NCI-H460 (cell line): Measurements from ENCODE around the gene TAOK2. TPM values are rescaled to one million over a fixed set of nuclear protein-coding genes. Genes with fewer than 3 reads are reported as not detected.

Experiments used
- DNase-seq: peaks from one replicate; pipeline ENCODE4 v3.0.0-alpha.2; 2016; ENCODE audit warnings: low read depth; ENCODE audit errors: extremely low read depth
- total RNA-seq: library from RNA; depleted of rRNA; stranded (reverse); fragments of >200 nt; shearing (Covaris generic); gene quantifications from 2 replicates; pipeline ENCODE4 v1.2.3, GENCODE V29; 2014

TAOK2 gene
- total RNA-seq, 1 experiment from 2014 or later, result 22.0 TPM

DNA sequence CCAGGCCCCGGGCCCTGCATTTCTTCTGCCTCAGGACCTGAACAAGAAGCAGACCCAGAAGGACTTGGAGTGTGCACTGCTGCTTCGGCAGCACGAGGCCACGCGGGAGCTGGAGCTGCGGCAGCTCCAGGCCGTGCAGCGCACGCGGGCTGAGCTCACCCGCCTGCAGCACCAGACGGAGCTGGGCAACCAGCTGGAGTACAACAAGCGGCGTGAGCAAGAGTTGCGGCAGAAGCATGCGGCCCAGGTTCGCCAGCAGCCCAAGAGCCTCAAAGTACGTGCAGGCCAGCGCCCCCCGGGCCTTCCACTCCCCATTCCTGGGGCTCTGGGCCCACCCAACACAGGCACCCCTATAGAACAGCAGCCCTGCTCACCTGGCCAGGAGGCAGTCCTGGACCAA lies 12.6 kb downstream of the TAOK2 start:
- no peak for DNase-seq

DNA sequence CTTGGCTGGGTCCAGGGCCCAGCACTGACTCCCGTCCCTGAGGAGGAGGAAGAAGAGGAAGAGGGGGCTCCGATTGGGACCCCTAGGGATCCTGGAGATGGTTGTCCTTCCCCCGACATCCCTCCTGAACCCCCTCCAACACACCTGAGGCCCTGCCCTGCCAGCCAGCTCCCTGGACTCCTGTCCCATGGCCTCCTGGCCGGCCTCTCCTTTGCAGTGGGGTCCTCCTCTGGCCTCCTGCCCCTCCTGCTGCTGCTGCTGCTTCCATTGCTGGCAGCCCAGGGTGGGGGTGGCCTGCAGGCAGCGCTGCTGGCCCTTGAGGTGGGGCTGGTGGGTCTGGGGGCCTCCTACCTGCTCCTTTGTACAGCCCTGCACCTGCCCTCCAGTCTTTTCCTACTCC lies 13.3 kb downstream of the TAOK2 start:
- no peak for DNase-seq

DNA sequence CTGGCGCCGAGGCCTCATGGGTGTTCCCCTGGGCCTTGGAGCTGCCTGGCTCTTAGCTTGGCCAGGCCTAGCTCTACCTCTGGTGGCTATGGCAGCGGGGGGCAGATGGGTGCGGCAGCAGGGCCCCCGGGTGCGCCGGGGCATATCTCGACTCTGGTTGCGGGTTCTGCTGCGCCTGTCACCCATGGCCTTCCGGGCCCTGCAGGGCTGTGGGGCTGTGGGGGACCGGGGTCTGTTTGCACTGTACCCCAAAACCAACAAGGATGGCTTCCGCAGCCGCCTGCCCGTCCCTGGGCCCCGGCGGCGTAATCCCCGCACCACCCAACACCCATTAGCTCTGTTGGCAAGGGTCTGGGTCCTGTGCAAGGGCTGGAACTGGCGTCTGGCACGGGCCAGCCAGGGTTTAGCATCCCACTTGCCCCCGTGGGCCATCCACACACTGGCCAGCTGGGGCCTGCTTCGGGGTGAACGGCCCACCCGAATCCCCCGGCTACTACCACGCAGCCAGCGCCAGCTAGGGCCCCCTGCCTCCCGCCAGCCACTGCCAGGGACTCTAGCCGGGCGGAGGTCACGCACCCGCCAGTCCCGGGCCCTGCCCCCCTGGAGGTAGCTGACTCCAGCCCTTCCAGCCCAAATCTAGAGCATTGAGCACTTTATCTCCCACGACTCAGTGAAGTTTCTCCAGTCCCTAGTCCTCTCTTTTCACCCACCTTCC lies 13.9 kb downstream of the TAOK2 start:
- no peak for DNase-seq

DNA sequence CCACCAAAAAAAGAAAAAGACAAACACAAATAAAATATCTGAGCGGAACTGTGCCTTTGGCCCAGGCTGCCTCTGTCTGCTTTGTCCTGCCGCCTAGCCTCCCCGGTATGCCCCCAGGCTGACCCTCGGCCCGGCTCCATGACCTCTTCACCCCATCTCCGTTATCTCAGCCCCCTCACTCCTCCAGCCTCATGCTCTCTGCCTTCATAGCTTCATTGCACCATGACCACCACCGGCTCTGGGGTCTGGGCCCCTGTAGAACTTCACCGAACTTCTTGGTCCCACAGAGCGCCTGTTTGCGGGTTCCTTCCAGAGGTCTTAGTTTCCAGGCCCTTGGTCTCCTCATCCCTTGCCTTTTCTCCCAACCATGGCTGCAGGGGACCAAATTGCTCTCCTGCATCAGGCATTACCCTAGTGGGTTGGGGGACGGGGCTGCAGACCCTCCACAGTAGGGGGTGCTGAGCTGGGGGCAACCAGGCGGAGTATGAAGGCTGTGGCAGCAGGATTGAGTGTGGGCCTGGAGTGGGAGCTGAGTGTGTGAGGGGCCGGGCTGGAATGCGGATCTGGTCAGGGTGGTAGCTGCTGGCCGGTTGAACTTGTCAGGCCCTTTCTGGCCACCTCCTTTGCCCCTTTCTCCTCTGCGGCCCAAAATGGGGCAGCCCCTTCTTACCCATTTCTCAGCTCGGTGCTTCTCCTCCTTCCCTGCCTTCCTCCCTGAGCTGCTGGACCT lies 14.8 kb downstream of the TAOK2 start:
- no peak for DNase-seq

DNA sequence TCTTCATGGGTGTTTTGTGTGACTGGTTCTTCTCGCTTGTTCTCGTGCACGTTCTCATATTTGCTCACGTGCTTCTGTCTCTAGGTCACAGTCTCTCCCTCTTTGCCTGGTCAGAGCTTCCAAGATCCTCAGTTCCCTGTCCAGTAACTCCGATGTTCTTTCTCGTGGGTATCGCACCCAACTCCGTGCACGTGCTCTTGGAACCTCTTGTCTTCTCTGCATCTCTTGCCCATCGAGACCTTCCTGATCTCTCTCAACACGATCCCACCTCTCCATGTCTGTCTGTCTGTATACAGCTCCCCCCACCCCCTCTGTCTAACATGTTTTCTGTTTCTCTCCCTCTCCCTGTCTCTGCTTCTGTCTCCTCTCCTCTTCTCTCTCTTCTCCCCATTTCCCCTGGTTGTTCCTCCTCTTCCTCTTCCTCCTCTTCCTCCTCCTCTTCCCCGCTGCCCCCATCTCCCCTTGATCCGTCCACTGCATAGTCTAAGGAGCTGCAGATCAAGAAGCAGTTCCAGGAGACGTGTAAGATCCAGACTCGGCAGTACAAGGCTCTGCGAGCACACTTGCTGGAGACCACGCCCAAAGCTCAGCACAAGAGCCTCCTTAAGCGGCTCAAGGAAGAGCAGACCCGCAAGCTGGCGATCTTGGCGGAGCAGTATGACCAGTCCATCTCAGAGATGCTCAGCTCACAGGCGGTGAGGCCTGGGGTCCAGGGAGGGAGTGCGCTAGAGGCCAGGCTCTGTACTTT lies 15.6 kb downstream of the TAOK2 start:
- DNase-seq, result no peak

DNA sequence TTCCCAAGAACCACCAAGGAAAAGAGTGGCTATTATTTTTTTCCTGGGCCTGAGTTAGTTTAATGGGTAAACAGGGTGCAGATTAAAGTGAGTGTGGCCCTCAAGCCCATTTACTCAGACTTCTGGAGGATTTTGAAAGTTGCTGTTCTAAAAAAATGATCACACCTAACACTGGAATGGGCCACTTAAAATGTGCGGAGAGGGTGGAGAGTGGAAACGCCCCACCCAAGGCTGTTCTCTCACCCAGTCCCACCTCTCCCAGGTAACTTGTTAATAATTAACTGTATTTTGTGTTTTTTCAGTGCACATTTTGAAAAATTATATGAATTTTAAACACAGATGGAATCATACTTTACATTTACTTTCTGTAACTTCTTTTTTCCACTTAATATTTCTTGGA lies 16.4 kb downstream of the TAOK2 start:
- DNase-seq, result no peak

DNA sequence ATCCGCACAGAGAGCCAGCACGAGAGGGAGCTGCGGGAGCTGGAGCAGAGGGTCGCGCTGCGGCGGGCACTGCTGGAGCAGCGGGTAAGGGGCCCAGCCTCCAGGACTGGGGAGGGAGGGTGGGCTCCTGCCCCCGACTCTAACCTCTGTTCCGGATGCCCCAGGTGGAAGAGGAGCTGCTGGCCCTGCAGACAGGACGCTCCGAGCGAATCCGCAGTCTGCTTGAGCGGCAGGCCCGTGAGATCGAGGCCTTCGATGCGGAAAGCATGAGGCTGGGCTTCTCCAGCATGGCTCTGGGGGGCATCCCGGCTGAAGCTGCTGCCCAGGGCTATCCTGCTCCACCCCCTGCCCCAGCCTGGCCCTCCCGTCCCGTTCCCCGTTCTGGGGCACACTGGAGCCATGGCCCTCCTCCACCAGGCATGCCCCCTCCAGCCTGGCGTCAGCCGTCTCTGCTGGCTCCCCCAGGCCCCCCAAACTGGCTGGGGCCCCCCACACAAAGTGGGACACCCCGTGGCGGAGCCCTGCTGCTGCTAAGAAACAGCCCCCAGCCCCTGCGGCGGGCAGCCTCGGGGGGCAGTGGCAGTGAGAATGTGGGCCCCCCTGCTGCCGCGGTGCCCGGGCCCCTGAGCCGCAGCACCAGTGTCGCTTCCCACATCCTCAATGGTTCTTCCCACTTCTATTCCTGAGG lies 17.4 kb downstream of the TAOK2 start:
- no peak for DNase-seq

DNA sequence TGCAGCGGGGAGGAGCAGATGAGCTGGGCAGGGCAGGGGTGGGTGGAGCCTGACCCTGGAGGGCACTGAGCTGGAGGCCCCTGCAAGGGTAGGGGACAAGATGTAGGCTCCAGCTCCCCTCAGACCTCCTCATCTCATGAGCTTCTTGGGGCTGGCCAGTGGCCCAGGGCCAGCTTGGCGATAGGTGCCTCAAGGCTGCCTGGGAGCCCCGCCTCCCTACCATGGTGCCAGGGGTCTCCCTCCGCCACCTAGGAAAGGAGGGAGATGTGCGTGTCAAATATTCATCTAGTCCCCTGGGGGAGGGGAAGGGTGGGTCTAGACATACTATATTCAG lies 17.9 kb downstream of the TAOK2 start:
- no peak for DNase-seq

DNA sequence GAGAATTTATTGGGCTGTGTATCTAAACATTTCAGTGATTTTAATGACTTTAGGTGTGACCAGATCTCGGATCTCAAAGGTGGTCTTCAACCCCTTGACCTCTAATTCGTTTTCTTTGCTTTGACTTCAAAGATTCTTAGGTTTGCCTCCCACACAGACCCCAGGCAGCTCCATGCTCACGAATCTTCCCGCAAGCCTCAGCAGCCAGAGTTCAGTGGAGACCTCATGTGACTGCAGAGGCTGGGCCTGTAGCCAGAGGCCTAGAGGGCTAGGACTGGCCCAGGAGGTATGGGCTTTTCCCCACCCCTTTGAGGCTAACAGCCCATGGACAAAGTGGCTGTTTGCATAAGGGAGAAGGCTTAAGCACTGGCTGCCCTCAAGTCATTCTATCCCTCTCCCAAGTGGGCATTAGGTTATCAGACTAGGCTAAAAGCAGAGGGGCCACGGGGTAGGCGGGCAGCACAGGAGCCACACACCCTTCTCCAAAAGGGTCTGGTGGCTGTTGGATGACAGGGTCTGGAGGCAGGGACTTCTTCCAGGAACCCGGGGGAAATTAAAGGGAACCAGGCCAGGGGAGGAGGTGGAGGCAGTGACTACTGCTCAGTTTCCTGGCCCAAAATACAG lies 18.8 kb downstream of the TAOK2 start:
- no peak for DNase-seq

DNA sequence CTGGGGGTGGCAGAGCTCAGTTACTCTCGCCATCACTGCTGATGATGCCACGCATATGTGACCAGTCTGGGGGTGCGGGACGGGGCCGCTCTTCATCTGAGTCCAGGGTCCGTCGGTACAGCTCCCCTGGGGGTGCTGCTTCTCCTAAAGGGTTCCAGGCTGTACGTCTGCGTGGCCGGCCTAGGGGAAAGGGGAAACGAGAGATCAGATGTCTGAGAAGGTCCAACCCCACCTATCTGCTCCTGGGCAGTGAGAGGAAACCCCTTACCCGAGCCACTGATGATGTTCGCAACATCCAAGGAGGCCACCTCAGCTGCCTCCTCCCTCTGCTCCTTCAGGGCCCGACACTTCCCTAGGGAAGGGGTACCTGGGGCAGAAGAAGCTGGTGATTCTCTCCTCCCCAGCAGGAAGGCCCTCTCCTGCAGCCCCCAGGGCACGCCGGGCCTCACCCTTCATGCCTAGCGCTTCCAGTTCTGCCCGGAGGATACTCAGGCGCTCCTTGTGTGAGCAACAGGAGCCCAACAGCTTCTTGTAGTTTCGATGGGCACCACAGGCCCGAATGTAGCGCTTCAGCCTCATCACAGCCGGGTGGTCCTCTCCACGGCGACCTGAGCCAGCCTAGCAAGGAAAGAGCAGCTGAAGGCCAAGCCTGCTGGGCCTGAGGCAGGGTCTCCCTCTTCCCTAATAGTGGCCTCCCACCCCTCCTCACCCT lies 19.7 kb downstream of the TAOK2 start:
- no peak for DNase-seq

DNA sequence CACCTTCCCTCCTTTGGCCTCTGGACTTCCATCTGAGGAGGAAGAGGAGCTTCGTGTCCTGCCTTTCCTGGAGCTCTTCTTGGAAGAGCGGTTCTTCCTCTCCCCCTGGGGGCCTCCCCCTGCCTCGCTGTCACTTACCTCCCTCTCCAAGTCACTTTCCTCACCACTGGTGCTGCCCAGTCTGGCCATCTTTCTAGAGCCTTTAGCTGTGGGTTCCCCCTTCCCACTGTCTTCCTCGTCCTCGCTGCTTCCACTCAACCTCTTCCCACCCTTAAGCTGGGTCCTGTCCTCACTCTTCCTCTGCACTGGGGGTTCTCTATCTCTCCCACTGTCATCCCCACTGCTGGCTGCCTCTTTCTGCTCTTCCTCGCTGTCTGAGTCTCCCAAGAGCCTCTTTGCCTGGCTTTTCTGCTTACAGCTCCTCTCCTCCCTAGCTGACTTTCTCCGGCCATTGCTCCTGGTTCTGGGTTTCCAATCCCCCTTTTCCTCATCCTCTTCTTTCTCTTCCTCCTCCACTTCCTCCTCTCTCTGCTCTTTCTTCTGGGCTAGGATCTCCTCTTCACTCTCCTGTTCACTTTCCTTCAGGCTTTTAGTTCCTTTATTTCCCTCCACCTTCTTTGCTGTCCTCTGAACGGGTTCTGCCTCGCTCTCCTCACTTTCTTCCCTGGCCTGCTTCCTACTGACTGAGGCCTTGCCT lies 20.4 kb downstream of the TAOK2 start:
- no peak for DNase-seq

DNA sequence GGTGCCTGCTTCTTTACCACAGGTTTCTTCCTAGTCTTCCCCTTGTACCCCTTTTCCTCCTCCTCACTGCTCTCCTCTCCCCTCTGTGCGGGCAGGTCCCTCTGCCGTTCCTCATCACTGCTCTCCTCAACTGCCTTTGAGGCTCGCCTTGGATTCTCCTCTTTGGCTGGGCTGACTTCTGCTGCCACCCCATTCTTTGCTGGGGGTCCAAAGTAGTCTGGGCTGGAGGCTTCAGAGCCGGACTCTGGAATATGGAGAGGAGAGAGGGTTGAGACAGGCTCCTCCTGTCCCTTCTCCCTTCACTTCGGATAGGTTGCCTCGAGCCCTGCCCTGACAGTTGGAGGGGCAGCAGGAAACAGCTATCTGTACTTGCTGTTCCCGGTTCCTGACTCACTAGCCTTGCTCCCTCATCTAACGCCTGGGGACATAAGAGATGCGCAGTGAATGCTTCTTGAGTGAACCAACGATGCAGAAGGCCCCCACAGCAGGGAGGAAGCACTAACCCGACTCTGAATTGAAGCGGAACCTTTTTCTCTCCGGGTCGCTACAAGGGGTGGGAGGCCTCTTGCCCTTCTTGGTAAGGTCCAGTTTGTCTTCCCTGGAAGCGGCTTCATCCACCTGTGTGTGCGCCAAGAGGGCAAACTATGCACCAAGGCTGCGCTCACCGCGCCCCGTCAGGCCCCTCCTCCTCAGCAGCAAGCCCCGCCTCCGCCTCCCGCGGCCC lies 21.1 kb downstream of the TAOK2 start:
- no peak for DNase-seq

DNA sequence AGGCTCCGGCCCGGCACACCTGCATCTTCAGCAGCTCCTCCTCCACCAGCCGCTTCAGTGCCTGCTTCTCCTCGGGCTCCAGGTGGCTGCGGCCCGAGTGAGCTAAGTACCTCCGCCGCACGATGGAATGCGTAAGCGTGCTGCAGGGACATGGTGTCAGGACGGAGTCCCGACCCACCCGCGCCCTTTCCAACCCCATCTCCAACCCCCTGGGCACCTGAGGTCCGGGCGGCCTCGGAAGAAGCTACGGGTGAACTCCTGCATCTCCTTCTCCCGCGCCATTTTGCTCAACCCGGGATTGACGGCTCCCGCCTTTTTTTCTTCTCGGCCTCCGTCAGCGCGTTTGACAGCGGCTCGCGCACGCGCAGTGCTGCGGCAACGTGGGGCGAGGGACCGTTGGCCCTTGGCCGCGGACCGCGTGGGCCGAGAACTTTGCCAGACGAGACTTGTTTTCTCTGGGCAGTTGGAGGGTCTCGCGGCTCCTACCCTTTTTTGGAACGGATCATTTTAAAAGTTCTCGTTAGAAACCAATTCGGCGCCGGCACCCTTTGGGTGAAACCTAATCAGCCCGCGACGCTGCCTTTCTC lies 21.7 kb downstream of the TAOK2 start, which contains the start of gene HIRIP3:
Gene HIRIP3 (minus strand): TSS at position 294 of the 587 bp plus-strand sequence. CDS start 12 bp downstream, at position 282.
- DNase-seq, result peak; percentile 78

DNA sequence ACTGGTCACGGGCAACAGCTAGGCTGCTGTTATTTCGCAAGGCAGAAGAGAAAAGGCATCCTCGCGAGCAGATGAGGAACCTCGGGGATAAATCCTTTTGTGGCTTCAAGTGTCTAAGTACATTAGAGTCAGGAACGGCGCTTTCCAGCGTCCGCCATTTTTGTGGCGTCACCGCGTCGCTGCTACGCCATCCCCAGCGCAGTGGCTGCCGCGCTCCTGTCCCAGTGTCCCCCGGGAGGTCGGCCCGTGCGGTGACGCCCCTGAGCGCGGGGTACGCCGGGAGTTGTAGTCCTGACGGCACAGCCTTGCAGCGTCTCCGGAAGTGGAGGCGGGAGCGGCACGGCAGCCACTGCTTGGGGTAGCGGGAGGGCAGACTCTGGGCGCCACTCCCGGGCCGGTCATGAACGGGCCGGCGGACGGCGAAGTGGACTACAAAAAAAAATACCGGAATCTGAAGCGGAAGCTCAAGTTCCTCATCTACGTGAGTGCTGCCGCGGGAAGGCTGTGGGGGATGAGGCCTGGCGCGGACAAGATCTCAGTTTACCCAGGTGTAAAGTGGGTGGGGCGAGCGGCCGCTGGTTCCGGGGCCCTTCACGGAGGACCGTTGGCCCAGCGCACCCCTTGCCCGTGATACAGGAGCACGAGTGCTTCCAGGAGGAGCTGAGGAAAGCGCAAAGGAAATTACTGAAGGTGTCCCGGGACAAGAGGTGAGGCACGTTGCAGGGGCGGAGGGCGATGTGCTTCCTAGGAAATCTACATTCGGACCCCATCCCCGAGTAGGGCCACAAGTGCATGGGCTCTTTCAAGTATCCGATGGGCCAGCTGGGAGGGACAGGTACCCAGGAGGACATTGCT lies 22.5 kb downstream of the TAOK2 start, which contains the start of gene INO80E:
Gene INO80E (plus strand): TSS at position 331 of the 855 bp plus-strand sequence. CDS start 70 bp downstream, at position 401.
- DNase-seq, result peak; percentile 95

DNA sequence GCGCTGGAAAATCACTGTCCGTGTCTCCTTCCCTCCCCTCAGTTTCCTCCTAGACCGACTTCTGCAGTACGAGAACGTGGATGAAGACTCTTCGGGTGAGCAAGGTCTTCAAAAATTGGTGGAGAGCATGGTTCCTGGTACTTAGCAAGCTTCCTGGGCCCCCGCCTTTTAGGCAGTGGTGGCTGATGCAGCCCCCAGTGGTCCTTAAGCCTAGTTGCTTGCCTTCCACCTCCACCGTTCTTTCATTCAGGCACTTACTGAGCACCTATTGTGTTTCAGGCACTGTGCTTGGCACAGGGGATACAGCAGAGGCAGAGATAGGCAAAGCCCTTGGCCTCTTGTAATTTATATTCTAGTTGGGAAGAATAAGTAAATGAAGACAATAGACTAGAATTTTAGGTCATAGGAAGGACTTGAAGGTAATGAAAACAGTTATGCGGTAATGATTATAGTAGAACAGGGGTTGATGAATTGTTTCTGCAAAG lies 23.1 kb downstream of the TAOK2 start:
- no peak for DNase-seq

DNA sequence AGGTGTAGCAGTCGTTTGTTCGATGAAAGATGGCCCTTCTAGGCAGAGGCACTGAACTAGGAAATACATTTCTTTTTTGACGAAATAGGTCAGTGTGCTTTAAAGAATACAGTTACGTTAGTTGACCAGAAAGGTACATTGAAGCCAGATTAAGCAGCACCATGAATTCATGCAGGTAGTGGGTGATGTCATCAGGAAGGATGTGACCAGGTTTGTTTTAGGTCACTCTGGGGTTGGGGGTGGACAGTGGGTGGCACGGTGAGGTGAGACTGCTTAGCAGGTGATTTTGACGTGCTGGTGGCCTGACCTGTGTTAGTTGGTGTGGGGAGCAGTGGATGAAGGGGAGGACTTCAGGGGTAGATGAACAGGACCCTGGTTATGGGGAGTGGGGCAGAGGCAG lies 25.9 kb downstream of the TAOK2 start:
- DNase-seq, result no peak
